ACHN (cell line): ENCODE data around the gene RNF5.
"Not testable (repeated sequence)": the region's sequence is repeated elsewhere in the genome, so short reads cannot be mapped to it uniquely, and the experiment has no call there.

Experiments
- DNase-seq: peaks from one replicate; pipeline ENCODE4 v3.0.0-alpha.2; 2015
- in situ Hi-C: cut with HindIII; loops from 2 replicates; pipeline ENCODE4 v1.10.0; 2017; ENCODE audit warnings: low sequenced_read_pairs, low pct_ligation_motif_present, low pct_unique_long_range_greater_than_20kb

RNF5 gene

DNA sequence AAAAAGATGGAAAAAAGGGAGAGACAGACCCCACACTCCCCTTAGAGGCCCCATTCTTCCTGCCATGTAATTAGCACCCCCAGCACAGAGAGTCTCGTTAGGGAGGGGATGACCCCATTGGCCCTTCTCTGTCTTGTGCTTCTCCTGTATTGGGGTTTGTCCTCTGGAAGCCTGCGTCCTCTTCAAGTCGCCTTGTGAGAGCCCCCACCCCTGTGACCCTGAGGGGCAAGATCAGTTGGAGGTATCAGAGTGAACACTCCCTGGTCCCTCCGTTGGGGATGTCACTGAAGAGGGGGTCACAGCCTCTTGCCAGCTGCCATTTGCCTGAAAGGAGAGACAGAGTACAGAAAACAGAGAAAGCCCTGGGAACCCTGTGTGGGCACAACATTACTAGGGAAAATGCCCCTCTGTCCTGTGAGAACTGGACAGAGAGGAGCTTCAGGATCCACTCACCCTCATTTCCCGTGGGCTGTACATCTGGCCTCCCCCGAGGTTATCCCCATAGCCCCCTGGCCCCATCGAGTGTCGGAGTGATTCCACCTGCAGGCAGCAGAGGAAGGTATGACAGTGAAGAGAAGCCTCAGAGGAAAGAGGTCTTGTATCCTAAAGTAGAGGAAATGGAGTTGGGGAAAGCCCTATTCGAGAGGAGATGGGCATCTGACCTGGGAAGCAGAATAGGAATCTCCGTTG lies 8.1 kb downstream of the RNF5 start:
- in situ Hi-C loops, DNase-seq: not testable (repeated sequence)

DNA sequence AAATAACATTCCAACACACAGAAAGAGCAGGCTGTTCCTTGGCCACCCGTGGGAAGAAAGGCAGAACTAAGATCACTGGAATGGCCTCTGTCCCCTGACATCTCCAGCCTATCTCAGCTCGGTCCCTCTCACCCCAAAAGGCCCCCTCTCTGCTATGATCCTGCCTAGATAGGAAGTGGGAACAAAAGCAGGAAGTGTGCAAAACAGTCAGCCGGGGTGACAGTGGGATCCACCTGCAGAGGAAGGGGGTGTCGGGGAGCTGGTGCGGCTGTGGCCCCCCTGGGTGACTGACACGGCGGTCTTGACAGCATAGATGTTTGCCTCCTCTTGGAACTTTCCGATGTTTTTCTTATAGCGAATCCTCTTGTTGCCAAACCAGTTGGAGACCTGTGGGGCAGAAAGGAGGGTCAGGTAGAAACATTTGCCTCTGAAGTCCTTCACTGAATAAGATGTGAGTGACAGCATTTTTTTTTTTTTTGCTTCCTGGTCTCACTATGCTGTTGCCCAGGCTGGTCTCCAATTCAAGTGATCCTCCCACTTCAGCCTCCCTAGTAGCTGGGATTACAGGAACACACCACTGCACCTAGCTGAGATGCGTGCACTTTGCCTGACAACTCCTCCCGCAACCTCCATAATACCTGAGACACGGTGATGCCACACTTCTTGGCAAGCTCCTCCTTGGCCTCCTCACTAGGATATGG lies 9.0 kb downstream of the RNF5 start:
- in situ Hi-C loops, result no loop called here
- DNase-seq, result no peak

DNA sequence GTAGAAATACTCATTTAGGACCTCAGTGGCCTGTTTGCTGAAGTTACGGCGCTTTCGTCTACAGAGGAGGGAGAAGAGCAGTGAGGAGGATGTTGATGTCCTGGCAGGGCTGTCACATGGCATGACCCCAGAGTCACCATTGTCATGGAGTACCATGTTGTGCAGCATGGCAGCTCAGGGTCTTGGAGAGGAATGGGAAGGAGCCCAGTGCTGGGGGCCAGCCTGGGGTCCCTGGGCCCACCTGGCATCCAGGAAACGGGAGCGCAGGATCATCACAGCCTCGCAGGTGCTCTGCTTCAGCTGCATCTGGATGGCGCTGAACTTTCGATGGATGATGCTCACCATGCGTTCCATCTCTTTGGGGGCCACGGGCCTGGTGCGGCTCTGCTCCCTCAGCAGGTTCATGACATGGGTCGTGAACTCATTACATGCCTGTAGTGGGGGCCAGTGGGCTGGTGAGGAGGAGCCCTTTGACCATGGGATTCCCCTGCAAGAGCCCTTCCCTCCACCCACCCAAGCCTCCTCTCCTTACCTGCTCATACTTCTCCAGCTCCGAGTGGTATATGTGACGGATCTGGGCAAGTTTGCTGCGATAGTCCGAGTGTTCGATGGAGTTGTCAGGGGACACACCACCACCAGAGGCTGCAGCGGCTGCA lies 9.6 kb downstream of the RNF5 start:
- in situ Hi-C loops, DNase-seq: not testable (repeated sequence)

DNA sequence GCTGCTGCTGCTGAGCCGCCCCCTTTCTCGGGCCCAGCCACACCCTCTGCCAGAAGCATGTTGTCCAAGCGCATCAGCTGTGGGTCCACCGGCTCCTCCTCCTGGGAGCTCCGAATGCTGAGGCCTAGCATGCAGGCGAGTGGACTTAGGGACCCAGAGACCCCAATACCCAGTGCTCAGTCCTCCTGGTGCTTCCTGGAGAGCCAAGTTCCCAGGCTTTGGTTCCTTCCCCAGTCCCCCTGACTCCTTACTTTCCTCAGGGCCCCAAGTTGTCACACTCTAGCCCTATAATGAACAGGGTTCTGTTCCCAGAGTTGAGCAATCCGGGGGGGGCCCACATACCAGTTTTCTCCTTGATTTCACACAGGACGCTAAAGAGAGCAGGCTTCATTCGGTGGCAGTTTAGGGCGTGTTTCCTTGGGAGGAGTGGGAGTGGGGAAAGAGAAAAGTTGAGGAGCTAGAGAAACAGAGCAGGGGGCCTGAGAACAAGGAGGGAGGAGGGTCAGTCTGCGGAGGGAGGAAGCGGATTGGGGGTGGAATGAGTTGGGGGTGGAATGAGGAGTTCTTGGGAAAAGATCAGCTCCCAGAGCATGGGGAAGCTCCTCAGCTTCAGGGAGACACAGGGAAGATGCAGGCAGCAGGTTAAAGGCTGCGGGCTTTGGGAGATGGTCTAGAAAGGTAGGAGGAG lies 10.3 kb downstream of the RNF5 start:
- in situ Hi-C loops, result no loop called here

DNA sequence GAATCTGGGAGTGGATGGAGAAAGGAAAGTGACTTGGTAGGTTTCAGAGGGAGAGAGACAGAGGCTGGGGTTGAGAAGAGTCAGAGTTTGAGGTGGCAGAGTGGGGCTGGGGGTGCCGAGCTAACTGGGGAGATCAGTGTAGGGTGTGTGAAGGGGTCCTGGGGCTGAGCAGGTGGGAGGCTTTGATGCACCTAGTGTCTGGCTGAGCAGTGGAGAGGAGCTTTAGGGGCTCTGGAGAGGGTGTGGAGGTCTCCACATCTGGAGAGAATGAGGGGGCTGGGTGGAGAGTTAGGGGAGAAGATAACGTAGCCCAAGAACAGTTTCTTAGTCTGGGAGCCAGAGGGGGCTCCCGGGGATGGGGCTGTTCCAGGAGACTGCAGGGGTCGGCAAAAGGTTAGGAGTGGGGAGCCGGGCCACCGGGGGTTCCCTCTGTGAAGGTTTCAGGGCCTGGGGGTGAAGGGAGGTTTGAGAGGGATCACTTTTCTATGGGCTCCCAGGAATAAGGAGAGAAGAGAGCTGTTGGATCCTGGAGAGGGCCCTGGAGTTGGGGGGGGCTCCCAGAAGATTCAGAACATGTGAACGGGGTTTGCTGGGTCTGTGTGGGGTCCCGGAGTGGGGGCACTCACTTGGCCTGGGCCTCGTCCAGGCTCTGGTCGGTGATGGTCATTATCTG lies 11.0 kb downstream of the RNF5 start:
- DNase-seq, result no peak
- in situ Hi-C loops, result no loop called here

More for the DNA sequence above, 10.3 kb downstream of the RNF5 start:
- no peak for DNase-seq

DNA sequence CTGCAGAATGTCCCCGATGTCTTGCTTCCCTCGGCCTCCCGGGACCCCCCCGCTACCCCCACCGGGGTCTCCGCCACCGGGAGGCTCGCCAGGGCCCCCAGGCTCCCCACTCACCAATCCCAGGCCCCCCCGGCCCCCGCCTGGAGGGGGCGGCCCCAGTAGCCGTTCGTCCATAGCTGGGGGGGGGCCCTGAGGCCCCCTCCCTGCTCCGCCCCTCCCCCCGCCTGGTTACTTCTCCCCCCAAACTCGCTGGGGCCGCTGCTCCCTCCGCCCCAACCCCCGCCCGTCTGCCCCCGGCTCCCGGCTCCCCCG lies 11.5 kb downstream of the RNF5 start:
- in situ Hi-C loops, result no loop called here
- no peak for DNase-seq

DNA sequence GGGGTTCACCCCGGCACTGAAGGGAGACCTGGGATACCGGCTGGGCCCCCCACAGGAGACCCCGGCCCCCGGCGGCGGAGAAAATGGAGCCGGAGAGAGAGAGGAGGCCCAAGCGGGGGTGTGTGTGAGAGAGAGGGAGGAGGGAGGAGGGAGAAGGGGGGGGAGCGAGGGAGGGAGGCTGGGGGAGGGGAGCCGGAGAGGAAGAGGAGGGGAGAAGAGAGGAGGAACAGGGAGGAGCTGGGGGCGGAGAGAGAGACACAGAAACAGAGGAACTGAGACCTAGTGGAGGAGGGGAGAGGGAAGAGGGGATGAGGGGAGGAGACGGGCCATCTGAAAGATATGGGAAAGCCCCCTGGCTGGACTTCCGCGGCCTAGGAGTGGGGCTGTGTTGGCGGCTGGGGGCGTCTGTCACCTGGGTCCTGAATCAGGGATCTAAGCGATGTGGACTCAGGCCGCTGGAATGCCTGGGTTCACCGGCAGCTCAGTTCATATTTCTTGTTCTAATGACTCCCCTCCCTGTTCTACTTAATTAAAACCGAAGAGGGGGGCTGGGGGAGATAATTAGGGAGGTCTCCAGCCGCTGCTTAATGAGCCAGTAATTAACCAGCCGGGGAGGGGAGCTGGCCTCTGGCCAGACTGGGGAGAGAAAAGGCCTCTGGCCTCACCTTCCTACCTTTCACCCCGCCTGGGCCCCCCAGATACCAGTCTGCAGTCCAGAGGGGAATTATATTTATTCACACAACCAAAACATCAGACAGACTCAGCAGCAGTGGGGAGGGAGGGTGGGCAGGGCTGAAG lies 12.0 kb downstream of the RNF5 start, which contains the start of gene PBX2:
Gene PBX2 (minus strand): TSS at position 149 of the 798 bp plus-strand sequence. CDS start 287 bp downstream, outside the sequence.
- in situ Hi-C loops, result no loop called here
- DNase-seq, result peak; percentile 77

DNA sequence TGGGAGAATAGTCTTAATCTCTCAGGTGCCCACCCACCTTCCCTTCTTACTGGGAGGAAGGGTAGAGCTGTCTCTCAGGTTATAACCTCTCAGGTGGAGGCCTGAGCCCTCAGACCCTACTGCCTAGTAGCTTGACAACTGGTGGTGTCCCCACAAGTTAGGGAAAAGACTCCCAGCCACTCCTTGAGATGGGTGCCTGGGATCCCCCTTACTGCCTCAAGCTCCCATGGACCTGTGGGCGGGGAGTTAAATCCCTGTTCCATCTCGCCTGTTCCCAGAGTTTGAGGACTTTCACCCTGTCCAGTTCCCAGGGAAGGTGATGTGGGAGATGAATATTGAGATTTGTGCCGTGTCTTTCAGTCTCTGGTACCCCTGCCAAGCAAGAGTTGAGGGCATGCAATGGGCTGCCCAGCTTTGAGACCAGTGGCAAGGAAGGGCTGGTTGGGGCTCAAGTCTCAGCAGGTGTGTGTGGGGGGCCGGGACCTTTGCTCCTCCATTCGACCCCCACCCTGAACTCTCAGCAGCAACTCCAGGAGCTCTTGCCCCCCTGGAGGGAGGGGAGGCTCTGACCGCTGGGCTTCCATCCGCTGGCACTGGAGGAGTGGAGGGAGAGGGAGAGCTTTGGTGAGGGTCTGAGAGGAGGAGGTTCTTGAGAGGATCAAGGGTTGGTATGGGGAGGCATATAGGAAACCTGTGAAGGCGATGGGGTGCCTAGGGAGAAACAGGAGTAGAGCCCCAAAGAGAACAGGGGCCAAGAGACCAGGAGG lies 12.9 kb downstream of the RNF5 start:
- no peak for DNase-seq
- in situ Hi-C loops, result no loop called here

DNA sequence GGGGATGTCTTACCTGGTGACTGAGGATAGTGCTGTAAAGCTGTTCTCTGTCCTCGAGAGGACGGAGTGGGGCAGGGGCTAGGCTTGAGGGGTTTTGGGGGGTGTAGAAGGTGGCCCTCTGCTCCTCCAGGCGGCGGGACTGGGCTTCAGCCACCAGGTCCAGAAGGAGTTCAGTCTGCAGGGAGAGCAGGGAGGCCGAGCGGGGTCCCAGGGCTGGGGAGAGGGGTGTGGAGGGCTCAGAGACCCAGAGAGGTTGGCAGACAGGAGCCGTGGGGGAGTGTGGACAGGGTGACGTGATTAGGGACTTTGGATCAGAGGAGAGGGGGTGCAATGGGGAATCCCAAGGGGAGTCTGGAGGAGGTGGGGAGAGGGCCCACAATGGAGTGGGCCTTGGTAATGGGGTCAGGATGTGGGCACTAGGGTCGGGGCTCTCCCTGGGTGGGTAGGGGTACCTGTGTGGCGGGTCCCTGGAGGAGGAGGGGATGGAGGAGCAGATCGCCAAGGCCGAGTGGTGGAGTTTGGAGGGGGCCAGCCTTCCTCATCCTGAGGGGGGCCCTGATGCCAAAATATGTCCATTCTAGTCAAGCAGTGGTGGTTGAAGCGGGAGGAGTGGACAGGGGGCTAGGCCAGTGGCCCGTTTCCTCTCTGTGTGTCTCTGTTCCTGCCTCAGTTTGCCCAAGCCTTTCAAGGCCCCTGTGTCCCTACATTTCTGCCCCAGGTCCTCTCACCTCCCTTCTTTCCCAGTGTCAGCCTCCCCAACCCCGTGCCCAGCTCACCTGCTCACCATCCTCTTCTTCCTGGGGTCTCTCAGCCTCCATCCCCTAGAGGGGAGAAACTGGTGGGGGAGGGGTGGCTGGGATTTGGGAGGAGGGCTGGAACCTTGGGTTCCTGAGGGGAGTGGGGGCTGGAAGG lies 13.7 kb downstream of the RNF5 start:
- no peak for DNase-seq
- in situ Hi-C loops, result no loop called here

DNA sequence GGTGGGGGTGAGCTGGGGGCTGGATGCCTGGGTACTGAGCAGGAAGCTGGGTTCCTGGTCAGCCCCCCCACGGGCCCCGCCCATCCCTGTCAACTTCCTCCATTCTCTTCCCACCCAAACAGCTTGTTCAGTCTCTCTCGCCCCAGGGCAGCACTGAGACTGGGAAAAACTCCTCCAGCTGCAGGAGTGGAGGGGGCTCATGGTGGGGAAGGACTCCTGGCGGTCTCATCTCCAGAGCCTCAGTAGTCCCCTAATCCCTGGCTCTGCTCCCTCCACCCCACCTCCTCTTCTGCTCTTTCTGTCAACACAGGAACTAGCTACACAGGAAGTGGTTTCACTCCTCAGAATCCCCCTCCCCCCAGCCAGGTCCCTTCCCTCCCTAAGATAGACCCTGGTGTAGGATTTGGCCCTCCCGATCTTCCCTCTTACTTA lies 14.4 kb downstream of the RNF5 start, which contains the start of gene GPSM3:
Gene GPSM3 (minus strand): TSS at position 36 of the 432 bp plus-strand sequence. CDS start 130 bp downstream, outside the sequence.
- no peak for DNase-seq
- in situ Hi-C loops, result no loop called here

DNA sequence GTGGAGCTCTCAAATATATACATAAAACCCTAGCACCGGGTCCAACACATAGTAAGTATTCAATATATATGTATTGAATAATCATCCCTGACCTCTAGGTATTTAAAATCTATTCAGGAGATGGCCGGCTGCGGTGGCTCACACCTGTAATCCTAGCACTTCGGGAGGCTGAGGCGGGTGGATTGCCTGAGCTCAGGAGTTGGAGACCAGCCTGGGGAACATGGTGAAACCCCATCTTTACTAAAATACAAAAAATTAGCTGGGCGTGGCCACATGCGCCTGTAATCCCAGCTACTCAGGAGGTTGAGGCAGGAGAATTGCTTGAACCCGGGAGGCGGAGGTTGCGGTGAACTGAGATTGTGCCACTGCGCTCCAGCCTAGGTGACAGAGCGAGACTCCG lies 14.9 kb downstream of the RNF5 start:
- in situ Hi-C loops, DNase-seq: not testable (repeated sequence)

DNA sequence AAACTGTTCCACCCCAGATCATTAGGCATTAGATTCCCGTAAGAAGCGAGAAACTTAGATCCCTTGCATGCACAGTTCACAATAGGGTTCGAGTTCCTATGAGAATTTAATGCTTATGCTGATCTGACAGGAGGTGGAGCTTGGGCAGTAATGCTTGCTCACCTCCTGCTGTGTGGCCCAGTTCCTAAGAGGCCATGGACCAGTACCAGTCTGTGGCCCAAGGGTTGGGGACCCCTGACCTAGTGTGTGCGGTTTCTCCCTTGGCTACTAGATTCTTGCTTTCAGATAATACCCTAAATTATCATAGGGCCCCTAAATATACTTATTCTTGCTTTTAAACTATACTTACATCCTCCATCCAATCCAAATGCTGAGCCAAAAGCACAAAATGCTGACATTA lies 16.2 kb downstream of the RNF5 start:
- no peak for DNase-seq
- in situ Hi-C loops, result no loop called here

DNA sequence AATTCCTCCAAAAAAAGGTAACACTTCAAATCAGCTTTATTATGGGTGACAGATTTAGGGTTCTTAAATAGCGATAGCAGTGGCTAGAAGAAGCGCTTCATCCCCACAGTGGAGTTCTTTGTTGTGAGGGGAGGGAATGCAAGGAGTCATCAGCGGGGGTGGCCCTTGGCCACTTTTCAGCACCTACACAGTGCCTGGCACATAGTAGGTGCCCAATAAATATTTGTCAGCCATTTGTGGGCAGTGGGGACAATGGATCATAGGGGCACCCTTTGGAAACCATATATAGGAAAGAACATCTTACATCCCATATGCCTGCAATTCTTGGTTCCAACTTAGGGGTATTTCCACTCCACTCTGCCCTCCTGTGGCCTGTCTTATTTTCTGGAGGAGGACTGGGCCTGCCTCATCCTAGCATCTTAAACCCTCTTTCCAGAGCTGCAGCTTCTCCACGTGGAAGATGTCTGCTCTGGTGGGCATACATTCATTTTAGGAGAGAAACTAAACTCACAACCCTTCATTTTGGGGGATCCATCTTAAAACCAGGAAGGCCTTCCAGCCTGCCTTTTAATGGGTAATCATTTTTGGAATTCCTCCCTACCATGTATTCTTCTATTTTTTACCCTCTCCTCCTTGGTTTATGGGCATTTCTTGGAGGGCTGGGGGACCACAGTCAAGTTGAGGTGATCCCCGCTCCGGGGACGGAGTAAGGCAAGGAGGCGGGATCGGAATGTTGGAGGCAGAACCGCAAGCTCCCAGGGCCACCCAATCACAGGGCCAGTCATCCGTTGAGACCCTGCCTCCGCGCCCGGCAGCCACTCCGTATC lies 16.8 kb downstream of the RNF5 start:
- in situ Hi-C loops, result no loop called here

DNA sequence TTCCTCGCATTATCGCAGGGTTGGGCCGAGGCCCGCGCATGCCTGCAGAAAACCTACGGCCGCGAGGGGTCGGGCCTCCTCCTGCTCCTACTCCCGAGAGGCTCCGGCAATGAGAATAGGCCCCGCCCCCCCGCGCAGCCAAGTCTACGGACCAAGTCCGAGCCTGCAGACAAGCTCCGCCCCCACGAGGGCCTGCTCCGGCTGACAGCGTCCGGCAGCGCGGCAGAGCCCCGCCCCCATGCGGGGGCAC lies 17.4 kb downstream of the RNF5 start:
- DNase-seq, result peak; percentile 98
- in situ Hi-C loops, result no loop called here

More for the DNA sequence above, 16.8 kb downstream of the RNF5 start:
- DNase-seq, result peak; percentile 59

DNA sequence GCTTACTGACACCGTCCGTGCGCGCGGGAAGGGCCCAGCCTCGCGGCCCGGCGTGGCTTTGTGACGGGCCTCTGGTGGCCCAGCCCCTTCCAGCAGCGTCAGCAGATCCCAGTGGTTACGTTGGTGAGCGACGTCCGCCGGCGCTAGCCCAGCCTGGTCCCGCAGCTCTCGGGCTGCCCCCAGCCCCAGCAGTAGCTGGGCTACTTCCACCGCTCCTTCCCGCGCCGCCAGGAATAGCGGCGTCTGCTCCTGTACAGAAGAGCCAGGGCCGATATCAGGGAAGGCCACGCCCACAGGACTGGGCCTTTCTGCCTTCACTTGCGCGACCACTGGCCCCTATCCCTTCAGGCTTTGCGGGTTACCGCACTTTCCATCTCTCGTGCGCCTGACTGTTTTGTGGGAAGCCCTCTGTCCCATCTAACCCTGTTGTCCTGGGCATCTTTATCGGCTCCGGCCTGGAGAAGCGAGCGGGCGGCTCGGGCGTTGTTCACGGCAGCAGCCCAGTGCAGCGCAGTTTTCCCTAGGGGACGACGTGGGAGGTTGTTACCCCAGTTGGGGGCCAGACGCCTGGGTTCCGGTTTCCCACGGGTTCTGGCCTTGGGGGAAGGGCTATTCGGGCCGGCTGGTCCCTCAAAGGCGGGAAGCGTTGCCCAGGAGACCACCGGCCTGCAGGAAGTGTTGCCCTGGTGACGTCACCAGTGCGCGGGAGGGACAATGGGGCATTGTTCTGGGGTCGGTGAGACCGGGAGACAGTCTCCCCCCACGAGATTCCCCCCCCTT lies 17.9 kb downstream of the RNF5 start:
- peak; percentile 66 for DNase-seq
- in situ Hi-C loops, result no loop called here
